NOMO-1 treated with DMSO at 0.1 percent for 48 hours (cell line): ENCODE data around the gene HHIPL1.
"Not testable (repeated sequence)": the region's sequence is repeated elsewhere in the genome, so short reads cannot be mapped to it uniquely, and the experiment has no call there.

Source experiments
- DNase-seq: peaks from one replicate; lab custom pipeline; 2025; ENCODE audit not compliant: unreplicated experiment; lab: John Stamatoyannopoulos, UW

Gene HHIPL1

GRCh38 chr14:99658218-99658845 lies 13.4 kb downstream of the HHIPL1 start:
- no peak for DNase-seq

DNA sequence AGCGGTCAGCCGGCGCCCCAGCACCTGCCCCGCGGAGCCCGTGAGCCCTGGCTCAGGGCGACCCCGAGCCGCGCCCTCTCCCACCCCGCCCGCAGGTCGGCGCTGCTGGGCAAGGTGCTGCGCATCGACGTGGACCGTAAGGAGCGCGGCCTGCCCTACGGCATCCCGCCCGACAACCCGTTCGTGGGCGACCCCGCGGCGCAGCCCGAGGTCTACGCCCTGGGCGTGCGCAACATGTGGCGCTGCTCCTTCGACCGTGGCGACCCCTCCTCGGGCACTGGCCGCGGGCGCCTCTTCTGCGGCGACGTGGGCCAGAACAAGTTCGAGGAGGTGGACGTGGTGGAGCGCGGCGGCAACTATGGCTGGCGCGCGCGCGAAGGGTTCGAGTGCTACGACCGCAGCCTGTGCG lies 14.4 kb downstream of the HHIPL1 start:
- no peak for DNase-seq

DNA sequence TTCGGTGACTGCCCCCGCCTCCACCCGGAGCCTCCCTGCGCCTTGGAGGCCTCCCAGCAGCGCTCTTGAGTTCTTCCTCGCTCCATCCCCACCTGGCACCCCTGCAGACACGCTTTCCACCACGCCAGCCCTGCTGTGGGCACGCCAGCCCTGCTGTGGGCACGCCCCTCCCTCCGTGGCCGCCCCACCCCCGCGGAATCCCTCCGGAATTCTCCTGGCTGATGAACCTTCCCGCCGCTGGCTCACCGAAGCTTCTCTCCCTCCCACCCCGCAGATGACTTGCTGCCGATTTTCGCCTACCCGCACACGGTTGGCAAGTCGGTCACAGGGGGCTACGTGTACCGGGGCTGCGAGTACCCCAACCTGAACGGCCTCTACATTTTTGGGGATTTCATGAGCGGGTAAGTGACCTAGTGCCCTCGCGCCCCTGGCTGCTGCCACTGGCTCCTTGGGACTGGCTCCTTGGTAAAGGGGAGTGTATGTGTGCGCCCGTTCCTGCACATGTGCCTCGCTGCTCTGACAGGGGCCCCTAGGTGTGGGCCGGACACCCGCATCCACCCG lies 15.2 kb downstream of the HHIPL1 start:
- DNase-seq = no peak

DNA sequence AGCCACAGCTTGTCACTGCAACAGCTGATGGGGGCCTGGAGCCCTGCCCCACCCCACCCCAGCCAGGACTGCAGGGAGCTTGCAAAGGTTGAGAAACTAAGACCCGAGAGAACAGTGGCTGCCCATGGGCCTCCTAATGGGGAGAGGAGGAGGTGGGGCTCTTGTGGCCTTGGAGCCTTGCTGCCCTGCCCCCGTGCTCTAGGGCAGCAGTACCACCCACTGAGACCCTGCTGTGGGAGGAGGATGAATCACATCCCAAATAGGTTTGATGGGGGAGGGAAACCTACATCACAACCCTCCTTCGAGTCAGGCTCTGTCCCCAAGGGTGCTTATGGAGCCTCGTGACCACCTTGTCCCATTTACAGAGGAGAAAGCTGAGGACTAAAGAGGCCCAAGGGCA lies 15.9 kb downstream of the HHIPL1 start:
- no peak for DNase-seq

GRCh38 chr14:99661206-99661605 lies 16.3 kb downstream of the HHIPL1 start:
- DNase-seq = not testable (repeated sequence)

DNA sequence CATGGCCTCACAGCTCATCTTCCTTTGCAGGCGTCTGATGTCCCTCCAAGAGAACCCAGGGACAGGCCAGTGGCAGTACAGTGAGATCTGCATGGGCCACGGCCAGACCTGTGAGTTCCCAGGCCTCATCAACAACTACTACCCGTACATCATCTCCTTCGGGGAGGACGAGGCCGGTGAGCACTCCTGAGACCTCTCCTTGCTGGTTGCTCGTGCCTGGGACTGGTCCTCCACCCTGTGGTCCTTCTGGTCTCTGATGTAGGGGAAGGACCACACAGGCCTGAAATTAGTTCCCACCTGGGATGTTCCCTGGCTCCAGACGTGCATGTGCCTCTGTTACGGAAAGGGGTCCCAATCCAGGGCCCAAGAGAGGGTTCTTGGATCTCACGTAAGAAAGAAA lies 17.9 kb downstream of the HHIPL1 start:
- no peak for DNase-seq

- DNase-seq = no peak
These were observed 18.6 kb downstream of the HHIPL1 start for GRCh38 chr14:99663386-99664057.

DNA sequence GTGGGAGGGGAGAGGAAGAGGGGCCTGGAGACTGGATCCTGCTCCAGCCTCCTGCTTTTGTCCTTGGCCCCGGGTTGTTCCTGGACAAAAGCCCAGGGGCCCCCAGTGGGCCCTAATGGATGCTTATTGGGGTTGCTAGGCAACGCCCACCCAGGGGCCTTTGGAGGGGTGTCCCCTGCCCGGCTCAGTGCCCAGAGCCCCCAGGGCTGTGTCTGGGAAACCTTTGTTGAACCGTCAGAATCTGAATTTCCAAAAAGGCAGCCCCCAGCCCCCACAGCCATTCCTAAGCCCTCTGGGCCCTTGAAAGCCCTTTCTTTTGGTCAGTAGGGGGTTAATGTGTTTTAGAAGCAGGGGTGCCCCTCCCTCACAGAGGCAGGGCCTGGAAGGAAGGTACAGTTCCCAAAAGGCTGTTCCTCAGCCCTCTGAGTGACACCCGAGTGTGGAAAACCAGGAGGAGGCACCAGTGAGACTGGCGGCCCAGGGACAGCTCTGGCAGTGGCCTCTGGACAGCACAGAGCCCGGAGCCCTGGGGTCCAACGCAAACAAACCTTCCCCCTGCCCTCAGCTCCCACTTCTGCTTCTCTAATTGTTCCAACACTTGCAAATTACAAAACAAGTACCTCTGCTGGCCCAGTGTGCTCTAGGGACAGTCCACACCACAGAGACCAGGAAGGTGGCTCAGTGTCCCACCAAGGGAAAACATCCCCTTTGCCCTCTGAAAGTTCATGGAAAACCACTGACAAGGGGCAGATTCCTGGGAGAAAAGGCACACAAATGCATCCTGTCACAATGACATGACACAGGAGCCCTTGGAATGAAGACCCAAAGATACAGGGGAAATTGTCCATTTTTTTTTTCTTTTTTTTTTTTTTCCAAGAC lies 19.4 kb downstream of the HHIPL1 start:
- DNase-seq = no peak

DNA sequence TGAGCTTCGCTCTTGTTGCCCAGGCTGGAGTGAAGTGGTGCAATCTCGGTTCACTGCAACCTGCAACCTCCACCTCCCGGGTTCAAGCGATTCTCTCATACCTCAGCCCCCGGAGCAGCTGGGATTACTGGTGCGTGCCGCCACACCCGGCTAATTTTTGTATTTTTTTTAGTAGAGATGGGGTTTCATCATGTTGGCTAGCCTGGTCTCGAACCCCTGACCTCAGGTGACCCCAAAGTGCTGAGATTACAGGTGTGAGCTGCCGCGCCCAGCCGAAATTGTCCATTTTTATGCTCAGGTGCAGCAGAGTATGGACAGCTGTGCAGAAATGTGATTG lies 20.0 kb downstream of the HHIPL1 start:
- no peak for DNase-seq

- DNase-seq = no peak
These were observed 21.6 kb downstream of the HHIPL1 start for GRCh38 chr14:99666533-99666932.

GRCh38 chr14:99667045-99667444 lies 22.1 kb downstream of the HHIPL1 start:
- no peak for DNase-seq

DNA sequence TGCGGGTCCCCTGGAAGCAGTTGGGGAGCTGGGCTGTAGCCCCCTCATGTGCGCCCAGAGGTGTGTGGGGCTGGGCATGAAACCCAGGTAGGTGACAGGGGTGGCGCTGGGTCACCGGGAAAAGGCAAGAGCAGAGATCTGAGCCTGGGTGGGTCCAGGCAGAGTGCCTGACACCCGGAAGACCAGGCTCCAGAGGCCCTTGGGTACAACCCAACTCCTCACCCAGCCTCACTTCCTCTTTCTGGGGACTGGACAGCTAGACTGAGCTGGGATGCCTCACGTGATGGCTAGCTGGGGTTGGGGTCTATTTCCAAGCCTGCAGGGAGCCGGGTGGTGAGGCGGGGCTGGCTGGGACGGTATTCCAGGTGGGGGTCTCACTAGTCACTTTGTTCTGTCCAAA lies 22.9 kb downstream of the HHIPL1 start:
- peak; percentile 33 for DNase-seq

- no peak for DNase-seq
These were observed 23.7 kb downstream of the HHIPL1 start for GRCh38 chr14:99668307-99669295.

GRCh38 chr14:99670361-99671234 lies 25.7 kb downstream of the HHIPL1 start:
- no peak for DNase-seq

DNA sequence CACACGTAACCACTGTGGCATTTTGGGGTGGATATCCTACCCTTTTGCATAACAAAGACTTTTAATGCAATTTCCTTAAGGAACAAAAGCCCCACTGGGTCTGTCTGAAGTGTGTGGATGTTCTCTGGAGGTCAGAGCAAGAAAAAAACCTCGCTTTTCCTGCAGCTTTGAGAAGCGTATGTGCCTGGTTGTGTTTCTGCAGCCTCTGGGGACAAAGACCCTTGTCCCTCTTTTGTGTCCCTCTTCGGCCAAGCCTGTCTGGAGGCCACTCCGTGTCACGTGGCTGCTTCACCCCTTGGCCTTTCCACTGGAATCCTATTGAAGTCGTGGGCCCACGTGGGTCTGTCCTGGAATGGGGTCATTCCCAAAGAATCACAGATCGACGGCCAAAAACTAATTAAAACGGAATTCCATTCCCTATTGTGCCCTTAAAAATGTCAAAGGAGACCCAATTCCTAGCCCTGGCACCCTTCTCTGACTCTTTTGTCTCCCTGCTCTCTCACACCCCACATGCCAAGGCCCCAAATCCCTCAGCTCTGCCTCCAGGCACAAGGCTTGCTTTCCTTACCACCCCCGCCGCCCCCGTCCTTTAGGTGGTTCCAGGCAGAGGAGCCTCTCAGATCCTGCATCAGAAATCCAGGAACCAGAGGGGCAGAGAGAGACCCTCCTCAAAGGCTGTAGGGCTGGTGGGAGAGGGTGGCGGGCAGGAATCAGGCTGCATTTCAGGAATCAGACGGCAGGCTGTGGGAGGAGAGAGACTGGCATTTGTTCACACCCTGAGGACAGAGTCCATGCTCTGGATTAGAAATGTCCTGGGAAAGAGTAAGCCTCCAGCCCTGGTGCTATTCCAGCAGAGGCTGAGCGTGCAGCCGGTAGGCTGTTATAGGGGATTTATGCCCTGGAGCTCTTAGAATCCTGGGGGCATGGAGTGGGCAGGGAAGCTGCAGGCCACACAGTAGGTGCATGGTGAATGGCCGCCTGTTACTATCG lies 26.6 kb downstream of the HHIPL1 start:
- DNase-seq = no peak

GRCh38 chr14:99672506-99673304 lies 27.8 kb downstream of the HHIPL1 start:
- DNase-seq = peak; percentile 55

GRCh38 chr14:99673305-99674063 lies 28.6 kb downstream of the HHIPL1 start:
- no peak for DNase-seq
